Hepatocyte (in vitro differentiated cells): ENCODE results near the gene ZNG1F. TPM values are rescaled to one million over a fixed set of nuclear protein-coding genes. Genes with fewer than 3 reads are reported as not detected.
"Not testable (repeated sequence)": the region's sequence is repeated elsewhere in the genome, so short reads cannot be mapped to it uniquely, and the experiment has no call there.

ENCODE experiments used
- DNase-seq: peaks from one replicate; pipeline ENCODE4 v3.0.0-alpha.2; 2016; ENCODE audit warnings: low spot score
- H2AFZ ChIP-seq: fragments of 200-600 bp; sonication (generic); 2 replicates; pipeline ENCODE4 v1.6.0; 2016; ENCODE audit warnings: antibody characterized with exemption, mild to moderate bottlenecking
- H3K27ac ChIP-seq: fragments of 200-600 bp; sonication (generic); 2 replicates; pipeline ENCODE4 v1.5.1; 2016; ENCODE audit warnings: mild to moderate bottlenecking
- H3K27me3 ChIP-seq: fragments of 200-600 bp; sonication (generic); 2 replicates; pipeline ENCODE4 v1.6.1; 2016
- H3K36me3 ChIP-seq: fragments of 200-600 bp; sonication (generic); replicated peaks from 2 replicates; pipeline ENCODE4 v1.5.1; 2016; ENCODE audit warnings: low read depth; ENCODE audit not compliant: insufficient read depth
- H3K4me1 ChIP-seq: fragments of 200-600 bp; sonication (generic); 2 replicates; pipeline ENCODE4 v1.5.1; 2016; ENCODE audit warnings: mild to moderate bottlenecking, moderate library complexity; ENCODE audit not compliant: insufficient read depth
- H3K4me2 ChIP-seq: fragments of 200-600 bp; sonication (generic); 2 replicates; pipeline ENCODE4 v1.6.0; 2016
- H3K4me3 ChIP-seq: fragments of 200-600 bp; sonication (generic); 2 replicates; pipeline ENCODE4 v1.5.1; 2016; ENCODE audit warnings: mild to moderate bottlenecking
- H3K79me2 ChIP-seq: fragments of 200-600 bp; sonication (generic); 2 replicates; pipeline ENCODE4 v1.6.0; 2017; ENCODE audit warnings: mild to moderate bottlenecking
- H3K9me2 ChIP-seq: fragments of 200-600 bp; sonication (generic); replicated peaks from 2 replicates; pipeline ENCODE4 v1.6.0; 2017; ENCODE audit warnings: mild to moderate bottlenecking; ENCODE audit not compliant: insufficient read depth
- H3K9me3 ChIP-seq: fragments of 200-600 bp; sonication (generic); 2 replicates; pipeline ENCODE4 v1.5.1; 2016; ENCODE audit warnings: low read depth, mild to moderate bottlenecking
- H4K20me1 ChIP-seq: fragments of 200-600 bp; sonication (generic); 2 replicates; pipeline ENCODE4 v1.6.0; 2016; ENCODE audit warnings: mild to moderate bottlenecking; ENCODE audit not compliant: insufficient read depth, poor library complexity, severe bottlenecking
- EZH2phosphoT487 ChIP-seq: fragments of 200-600 bp; sonication (generic); IDR thresholded peaks from one replicate; pipeline ENCODE4 v1.6.1; 2018; ENCODE audit warnings: antibody characterized with exemption, mild to moderate bottlenecking, low read depth, moderate library complexity; ENCODE audit not compliant: unreplicated experiment, severe bottlenecking
- WGBS: methylation state at CpG from one replicate; pipeline ENCODE4 v1.1.6; 2016; ENCODE audit warnings: low lambda C conversion rate; ENCODE audit errors: missing lambda C conversion rate; 5-methylcytosine and 5-hydroxymethylcytosine counted together
- polyA plus RNA-seq: library from polyadenylated mRNA; unstranded; fragments of >200 nt; fragmentation: Nextera tagmentation; extraction: Ambion mirVana; gene quantifications from 2 replicates; pipeline ENCODE4 v1.2.1, GENCODE V29; 2016
- total RNA-seq: library from RNA; depleted of rRNA; stranded (reverse); fragments of >200 nt; gene quantifications from 2 replicates; pipeline ENCODE4 v1.2.3, GENCODE V29; 2014

The ZNG1F gene
- total and polyA plus RNA-seq, 2 experiments from 2014 or later, result 14.3 to 19.2 TPM

GRCh38 chr9:41126746-41127446 lies 62.2 kb downstream of the ZNG1F start:
- not testable (repeated sequence) for H3K4me3 ChIP-seq, H3K27me3 ChIP-seq, H3K79me2 ChIP-seq, H3K9me2 ChIP-seq, H3K4me1 ChIP-seq, H3K27ac ChIP-seq, H3K36me3 ChIP-seq, H4K20me1 ChIP-seq, H3K9me3 ChIP-seq, H3K4me2 ChIP-seq, H2AFZ ChIP-seq, DNase-seq
- 2% methylated on average over 10 of the region's 45 CpGs for WGBS

DNA sequence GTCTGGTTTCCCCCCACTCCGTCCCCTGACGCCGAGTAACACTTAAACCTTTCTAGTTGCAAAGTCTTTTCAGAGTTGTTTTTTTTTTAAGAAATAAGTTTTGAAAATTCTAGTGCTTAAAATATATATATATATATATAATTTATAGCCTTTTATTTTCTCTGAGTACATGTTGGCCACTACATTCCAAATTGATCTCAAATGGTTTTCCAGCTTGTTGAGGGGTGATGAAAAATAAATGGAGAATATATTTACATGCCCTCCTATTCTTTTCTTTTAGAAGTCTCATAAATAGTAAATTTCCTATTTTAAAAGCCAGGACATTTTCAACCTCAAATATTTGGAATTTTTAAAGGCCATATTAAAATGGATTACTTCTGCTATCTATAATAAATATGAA lies 63.2 kb downstream of the ZNG1F start:
- H3K9me2 ChIP-seq, H3K4me1 ChIP-seq, H3K27ac ChIP-seq, H3K4me2 ChIP-seq, H3K79me2 ChIP-seq, H3K36me3 ChIP-seq, H3K9me3 ChIP-seq, H3K4me3 ChIP-seq, DNase-seq, H2AFZ ChIP-seq, H4K20me1 ChIP-seq, H3K27me3 ChIP-seq: not testable (repeated sequence)
- WGBS, result 29% methylated on average over 3 of the region's 3 CpGs
- TF ChIP-seq EZH2phosphoT487, result peak; percentile 50

DNA sequence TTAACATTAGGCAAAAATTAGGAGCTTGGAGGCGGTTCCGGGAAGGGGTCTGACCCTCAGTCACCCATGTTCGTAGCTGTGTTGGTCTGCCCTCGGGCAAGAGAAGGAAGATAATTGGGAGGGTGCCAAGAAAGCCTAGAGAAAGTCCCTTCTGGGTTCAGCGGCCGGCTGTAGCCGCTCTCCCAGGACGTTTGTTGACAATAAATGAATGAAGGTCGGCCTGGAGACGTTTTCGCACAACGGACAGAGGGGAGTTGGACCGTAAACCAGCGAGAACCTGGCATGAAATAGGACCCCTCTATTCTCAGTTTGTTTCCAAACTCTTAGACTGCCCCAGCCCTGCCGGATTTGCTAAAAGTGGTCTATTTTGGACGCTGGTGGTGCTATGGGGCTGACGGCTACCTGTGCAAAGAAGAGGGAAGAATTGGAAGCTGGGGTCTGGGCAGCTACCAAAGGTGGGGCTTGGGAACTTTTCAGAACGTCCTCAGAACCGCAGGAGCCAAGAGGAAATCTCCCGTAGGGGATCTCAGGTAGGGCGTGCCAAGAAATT lies 63.9 kb downstream of the ZNG1F start:
- not testable (repeated sequence) for H4K20me1 ChIP-seq, H3K4me1 ChIP-seq, H3K27ac ChIP-seq, H3K4me3 ChIP-seq, H3K9me3 ChIP-seq, H3K9me2 ChIP-seq, H3K4me2 ChIP-seq, DNase-seq, H3K36me3 ChIP-seq, H2AFZ ChIP-seq, H3K27me3 ChIP-seq, H3K79me2 ChIP-seq
- no CpG with 5 or more reads among the region's 21 CpGs for WGBS

- not testable (repeated sequence) for DNase-seq, H3K9me2 ChIP-seq, H2AFZ ChIP-seq, H3K27ac ChIP-seq, H3K4me3 ChIP-seq, H3K79me2 ChIP-seq, H3K4me2 ChIP-seq, H3K9me3 ChIP-seq, H4K20me1 ChIP-seq, H3K4me1 ChIP-seq, H3K27me3 ChIP-seq, H3K36me3 ChIP-seq
- 6% methylated on average over 23 of the region's 52 CpGs for WGBS
Observed at GRCh38 chr9:41124250-41125108, 64.6 kb downstream of the ZNG1F start.

DNA sequence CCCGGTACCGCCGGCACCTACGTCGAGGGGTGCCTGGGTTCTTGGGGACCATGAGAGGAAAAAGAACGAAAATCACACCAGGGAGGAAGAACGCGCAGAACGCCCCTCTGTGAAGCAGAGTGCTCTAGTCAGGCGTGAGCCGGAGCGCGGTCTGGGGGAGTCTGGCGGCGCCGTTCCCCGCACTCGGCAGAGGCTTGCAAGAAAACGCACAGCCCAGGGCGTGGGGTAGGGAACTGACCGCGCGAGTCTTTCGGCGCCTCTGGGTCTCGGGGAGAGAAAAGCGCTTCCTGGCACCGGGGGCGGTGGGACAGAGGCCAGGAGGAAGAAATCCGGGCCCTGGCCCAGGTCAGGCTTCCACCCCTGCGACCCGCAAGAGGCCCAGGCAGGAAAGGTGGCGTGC lies 65.3 kb downstream of the ZNG1F start:
- H3K4me1 ChIP-seq, H3K36me3 ChIP-seq, H3K9me2 ChIP-seq, H3K27ac ChIP-seq, H3K4me3 ChIP-seq, H2AFZ ChIP-seq, H3K27me3 ChIP-seq, DNase-seq, H4K20me1 ChIP-seq, H3K9me3 ChIP-seq, H3K4me2 ChIP-seq, H3K79me2 ChIP-seq: not testable (repeated sequence)
- WGBS, result 2% methylated on average over 15 of the region's 33 CpGs

DNA sequence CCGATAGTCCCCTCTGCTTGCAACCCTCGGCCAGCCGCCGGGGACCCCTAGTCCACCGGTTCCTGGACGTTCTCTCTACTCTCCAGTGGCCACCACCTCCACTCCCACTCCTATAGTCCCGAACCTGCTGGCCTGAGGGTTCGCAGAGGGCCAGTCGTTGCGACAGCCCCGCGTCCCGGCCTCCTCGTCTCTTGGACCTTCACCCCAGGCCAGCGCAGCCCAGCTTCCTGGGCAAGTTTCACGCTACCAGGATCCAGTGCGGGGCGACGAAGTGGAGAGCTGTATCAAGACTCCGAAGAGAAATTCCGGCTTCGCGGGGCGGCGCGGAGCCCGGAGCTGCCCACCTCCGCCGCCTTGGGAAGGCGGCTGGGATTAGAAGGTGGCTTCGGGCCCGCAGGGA lies 65.7 kb downstream of the ZNG1F start:
- not testable (repeated sequence) for H3K4me2 ChIP-seq, H3K36me3 ChIP-seq, H3K4me1 ChIP-seq, H3K79me2 ChIP-seq, H3K27me3 ChIP-seq, H3K9me2 ChIP-seq, H4K20me1 ChIP-seq, DNase-seq, H3K4me3 ChIP-seq, H3K9me3 ChIP-seq, H2AFZ ChIP-seq, H3K27ac ChIP-seq
- WGBS, result under 1% methylated on average over 13 of the region's 32 CpGs

DNA sequence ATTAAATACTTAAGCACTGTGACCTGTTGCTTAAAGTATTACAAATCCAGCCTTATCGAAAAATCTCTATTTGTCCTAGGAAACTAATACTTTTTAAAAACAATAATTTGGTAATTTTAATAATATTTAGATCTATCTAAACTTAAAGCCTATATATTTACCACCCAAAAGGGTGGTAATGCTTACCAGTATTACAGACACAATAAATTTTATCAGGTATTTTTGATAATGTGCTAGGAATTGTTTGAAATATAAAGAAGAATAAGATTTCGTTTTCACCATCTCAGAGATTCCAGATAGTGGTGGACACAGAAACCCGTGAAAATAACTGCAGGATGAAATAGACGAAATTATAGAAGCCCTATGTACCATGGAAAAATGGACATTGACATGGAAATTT lies 68.4 kb downstream of the ZNG1F start:
- not testable (repeated sequence) for H3K27me3 ChIP-seq, H3K4me1 ChIP-seq, H3K27ac ChIP-seq, H3K36me3 ChIP-seq, H2AFZ ChIP-seq, H4K20me1 ChIP-seq, H3K9me2 ChIP-seq, DNase-seq, H3K4me2 ChIP-seq, H3K4me3 ChIP-seq, H3K9me3 ChIP-seq, H3K79me2 ChIP-seq
- WGBS, result 81% methylated on average over 2 of the region's 4 CpGs

- H3K9me3 ChIP-seq, H3K4me2 ChIP-seq, H4K20me1 ChIP-seq, H3K27me3 ChIP-seq, H3K79me2 ChIP-seq, H3K36me3 ChIP-seq, H3K9me2 ChIP-seq, DNase-seq, H3K27ac ChIP-seq, H2AFZ ChIP-seq, H3K4me3 ChIP-seq, H3K4me1 ChIP-seq: not testable (repeated sequence)
- no CpG with 5 or more reads among the region's 5 CpGs for WGBS
Observed at GRCh38 chr9:41119719-41120118, 69.4 kb downstream of the ZNG1F start.
